A549 (cell line): ENCODE measurements around the gene NPBWR2. TPM values are rescaled to one million over a fixed set of nuclear protein-coding genes. Genes with fewer than 3 reads are reported as not detected.

Experiments
- ATAC-seq, 2 experiments: fragments of 200-7000 bp in 1 of 2; fragments of >200 bp in 1 of 2; cut with Nextera tagmentation in 1 of 2; cut with Tn5 transposase in 1 of 2; 3 replicates each; pipeline versions ENCODE4 v1.8.0 to v1.9.1; 2018 to 2020; ENCODE audit warnings: mild to moderate bottlenecking in 1 of 2, moderate library complexity in 1 of 2
- CTCF ChIA-PET: fragments of 300-600 bp; sonication (Branson Sonifier 250); formaldehyde crosslinking; extraction: SDS; loops from one replicate; lab custom pipeline; 2021; ENCODE audit warnings: antibody characterized with exemption, inconsistent platforms; lab: Yijun Ruan, JAX
- POLR2A ChIA-PET: fragments of 350-600 bp; formaldehyde crosslinking; extraction: SDS; loops from one replicate; lab custom pipeline; 2021; ENCODE audit warnings: antibody characterized with exemption, inconsistent platforms; lab: Yijun Ruan, JAX
- DNase-seq, 2 experiments: peaks; one replicate each; pipeline versions ENCODE4 v3.0.0 to v3.0.0-alpha.2; 2011 to 2016; ENCODE audit warnings: low read depth in 1 of 2, low spot score in 1 of 2
- FAIRE-seq: peaks from 2 replicates; lab custom pipeline; 2011; peaks lifted over from hg19 to GRCh38; lab: Jason Lieb, UNC
- H3K27ac ChIP-seq, 2 experiments: fragments of >200 bp; sonication (Bioruptor Twin); formaldehyde crosslinking; 3 replicates each; pipeline ENCODE4 v1.5.1; 2016 to 2017
- H3K4me1 ChIP-seq: fragments of >200 bp; sonication (Bioruptor Twin); formaldehyde crosslinking; 3 replicates; pipeline ENCODE4 v1.6.1; 2016
- H3K4me2 ChIP-seq: fragments of >200 bp; sonication (Bioruptor Twin); formaldehyde crosslinking; 3 replicates; pipeline ENCODE4 v1.6.1; 2016
- H3K4me3 ChIP-seq: fragments of >200 bp; sonication (Bioruptor Twin); formaldehyde crosslinking; 3 replicates; pipeline ENCODE4 v1.5.1; 2016
- H3K9me3 ChIP-seq: fragments of >200 bp; sonication (Bioruptor Twin); formaldehyde crosslinking; 3 replicates; pipeline ENCODE4 v1.6.1; 2016
- FOSB ChIP-seq: fragments of 250-450 bp; sonication (Bioruptor Pico); IDR thresholded peaks from 2 replicates; pipeline ENCODE4 v1.5.0; 2020; ENCODE audit warnings: mild to moderate bottlenecking, moderate library complexity
- FOSL2 ChIP-seq, 2 experiments: fragments of 450-650 bp in 1 of 2; fragments of >200 bp in 1 of 2; sonication (Bioruptor Twin) in 1 of 2; formaldehyde crosslinking; IDR thresholded peaks; 2 replicates each; pipeline versions ENCODE4 v1.5.0 to v1.6.1; 2016 to 2020; ENCODE audit warnings: mild to moderate bottlenecking in 1 of 2, moderate library complexity in 1 of 2
- HDAC2 ChIP-seq: fragments of 200-600 bp; sonication (generic); IDR thresholded peaks from 2 replicates; pipeline ENCODE4 v1.6.1; 2016
- HEYL ChIP-seq: fragments of 250-450 bp; sonication (Bioruptor Pico); IDR thresholded peaks from 2 replicates; pipeline ENCODE4 v1.8.0; 2021; ENCODE audit warnings: mild to moderate bottlenecking, moderate library complexity
- HOXB5 ChIP-seq: fragments of 250-450 bp; sonication (Bioruptor Pico); IDR thresholded peaks from 2 replicates; pipeline ENCODE4 v1.5.0; 2020; ENCODE audit warnings: mild to moderate bottlenecking, moderate library complexity
- KDM1A ChIP-seq: fragments of 200-600 bp; sonication (generic); IDR thresholded peaks from 2 replicates; pipeline ENCODE4 v1.6.1; 2016; ENCODE audit warnings: low read depth, mild to moderate bottlenecking
- MAZ ChIP-seq: fragments of 150-350 bp; IDR thresholded peaks from 2 replicates; pipeline ENCODE4 v1.6.1; 2014; ENCODE audit warnings: antibody characterized with exemption, low read depth, low read length, borderline replicate concordance
- MYC ChIP-seq: IDR thresholded peaks from 2 replicates; pipeline ENCODE4 v1.6.1; 2012; ENCODE audit warnings: mild to moderate bottlenecking, inconsistent platforms, low read length, improper control_type of control experiment, borderline replicate concordance
- POLR2A ChIP-seq: IDR thresholded peaks from 2 replicates; pipeline ENCODE4 v1.6.1; 2012; ENCODE audit warnings: mild to moderate bottlenecking, low read length
- POLR2AphosphoS2 ChIP-seq: conservative IDR thresholded peaks from 2 replicates; pipeline ENCODE4 v1.6.1; 2012; ENCODE audit warnings: low read length, improper control_type of control experiment, inconsistent platforms
- RARB ChIP-seq: fragments of 250-450 bp; sonication (Bioruptor Pico); IDR thresholded peaks from 2 replicates; pipeline ENCODE4 v1.8.0; 2021; ENCODE audit warnings: mild to moderate bottlenecking, moderate library complexity
- RNF2 ChIP-seq: fragments of 200-600 bp; sonication (generic); IDR thresholded peaks from 2 replicates; pipeline ENCODE4 v1.6.1; 2016; ENCODE audit warnings: low read depth, mild to moderate bottlenecking, antibody characterized with exemption, moderate library complexity, borderline replicate concordance
- ZNF302 ChIP-seq: fragments of 250-450 bp; sonication (Bioruptor Pico); IDR thresholded peaks from 2 replicates; pipeline ENCODE4 v1.9.0; 2021; ENCODE audit warnings: inconsistent platforms, mild to moderate bottlenecking, moderate library complexity
- WGBS: methylation state at CpG from one replicate; pipeline ENCODE4 v1.1.6; 2017; ENCODE audit errors: missing lambda C conversion rate; 5-methylcytosine and 5-hydroxymethylcytosine counted together
- polyA plus RNA-seq, 4 experiments: library from polyadenylated mRNA; depleted of rRNA in 3 of 4; stranded (reverse); fragments of >200 nt; fragmentation: RNase III in 1 of 4; extraction: RNeasy Plus Mini Kit Qiagen cat#74134 plus additional on column Dnase treatment in 1 of 4; gene quantifications; 2 replicates in 3 of 4; 3 replicates in 1 of 4; pipeline ENCODE4 v1.2.3, GENCODE V29; 2011 to 2017
- TF ChIP-seq, protein P1 (sequence below): fragments of 200-600 bp; sonication (generic); IDR thresholded peaks from 2 replicates; pipeline ENCODE4 v1.6.1; 2016; ENCODE audit warnings: antibody characterized with exemption, mild to moderate bottlenecking, moderate library complexity
- TF ChIP-seq, protein P2 (sequence below): IDR thresholded peaks from 2 replicates; pipeline ENCODE4 v1.6.1; 2012; ENCODE audit warnings: low read depth, borderline replicate concordance

NPBWR2 gene
- polyA plus RNA-seq, 2 of the 4 experiments (the other 2 are of a cell fraction) = not detected

DNA sequence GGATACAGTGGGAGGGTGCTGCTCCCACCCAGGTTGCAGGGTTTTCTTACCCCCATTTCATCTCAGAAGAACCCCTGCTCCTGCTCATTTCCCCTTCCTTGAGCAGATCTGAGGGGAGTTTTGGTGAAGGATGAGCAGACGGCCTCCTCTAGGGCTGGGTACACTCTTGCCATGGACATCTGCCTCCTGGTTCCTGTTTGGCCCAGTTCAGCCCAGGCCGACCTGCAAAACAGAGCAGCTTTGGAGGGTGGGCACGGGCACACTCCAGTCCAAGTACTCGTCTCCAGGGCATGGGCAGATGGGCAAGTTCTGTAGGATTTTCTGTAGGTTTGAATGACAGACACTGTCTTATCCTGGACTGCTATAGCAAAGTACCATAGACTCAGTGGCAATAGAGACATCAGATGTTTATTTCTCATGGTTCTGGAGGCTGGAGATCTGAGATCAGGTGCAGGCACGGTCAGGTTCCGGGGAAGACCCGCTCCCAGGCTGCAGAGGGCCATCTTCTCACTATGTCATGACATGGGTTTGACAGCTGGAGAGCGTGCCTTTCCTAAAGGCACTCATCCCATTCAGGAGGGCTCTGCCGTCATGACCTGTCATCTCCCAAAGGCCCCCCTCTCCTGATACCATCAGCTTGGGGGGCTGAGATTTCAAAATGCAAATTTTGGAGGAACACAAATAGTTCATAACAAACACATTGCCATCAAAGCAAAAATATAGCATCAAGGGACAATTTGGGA lies 6.2 kb downstream of the NPBWR2 start:
- FAIRE-seq = no peak
- whole genome bisulfite sequencing = 58% methylated on average over 7 of the region's 9 CpGs
- POLR2A ChIA-PET = no interaction called here

DNA sequence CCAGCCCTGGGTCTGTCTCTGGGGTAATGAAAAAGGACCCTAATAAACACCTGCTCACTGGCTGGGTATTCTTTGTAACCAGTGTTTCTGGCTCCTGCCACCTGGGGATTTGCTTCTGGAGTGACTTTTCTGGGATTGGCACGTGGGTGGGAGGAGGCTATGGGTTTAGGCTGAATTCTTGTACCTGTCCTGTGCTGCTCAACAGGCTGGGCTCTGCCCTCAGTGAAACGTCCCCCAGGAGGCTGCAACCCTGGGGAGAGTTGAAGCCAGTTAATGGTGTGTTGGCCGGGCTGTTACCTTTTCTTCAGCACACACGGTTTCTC lies 6.8 kb downstream of the NPBWR2 start:
- Histone ChIP-seq H3K4me3 (no peak overlapping the region), H3K4me2 (no peak overlapping the region), H3K27ac (no peak overlapping the region), H3K4me1 (0 out of 3 replicates have a peak, but pooled peaks cover 6% of the 10 kb centered on the region), H3K9me3 (no peaks in the 10 kb centered on the region)
- TF ChIP-seq POLR2AphosphoS2 = no peak
- TF ChIP-seq, protein P1, sequence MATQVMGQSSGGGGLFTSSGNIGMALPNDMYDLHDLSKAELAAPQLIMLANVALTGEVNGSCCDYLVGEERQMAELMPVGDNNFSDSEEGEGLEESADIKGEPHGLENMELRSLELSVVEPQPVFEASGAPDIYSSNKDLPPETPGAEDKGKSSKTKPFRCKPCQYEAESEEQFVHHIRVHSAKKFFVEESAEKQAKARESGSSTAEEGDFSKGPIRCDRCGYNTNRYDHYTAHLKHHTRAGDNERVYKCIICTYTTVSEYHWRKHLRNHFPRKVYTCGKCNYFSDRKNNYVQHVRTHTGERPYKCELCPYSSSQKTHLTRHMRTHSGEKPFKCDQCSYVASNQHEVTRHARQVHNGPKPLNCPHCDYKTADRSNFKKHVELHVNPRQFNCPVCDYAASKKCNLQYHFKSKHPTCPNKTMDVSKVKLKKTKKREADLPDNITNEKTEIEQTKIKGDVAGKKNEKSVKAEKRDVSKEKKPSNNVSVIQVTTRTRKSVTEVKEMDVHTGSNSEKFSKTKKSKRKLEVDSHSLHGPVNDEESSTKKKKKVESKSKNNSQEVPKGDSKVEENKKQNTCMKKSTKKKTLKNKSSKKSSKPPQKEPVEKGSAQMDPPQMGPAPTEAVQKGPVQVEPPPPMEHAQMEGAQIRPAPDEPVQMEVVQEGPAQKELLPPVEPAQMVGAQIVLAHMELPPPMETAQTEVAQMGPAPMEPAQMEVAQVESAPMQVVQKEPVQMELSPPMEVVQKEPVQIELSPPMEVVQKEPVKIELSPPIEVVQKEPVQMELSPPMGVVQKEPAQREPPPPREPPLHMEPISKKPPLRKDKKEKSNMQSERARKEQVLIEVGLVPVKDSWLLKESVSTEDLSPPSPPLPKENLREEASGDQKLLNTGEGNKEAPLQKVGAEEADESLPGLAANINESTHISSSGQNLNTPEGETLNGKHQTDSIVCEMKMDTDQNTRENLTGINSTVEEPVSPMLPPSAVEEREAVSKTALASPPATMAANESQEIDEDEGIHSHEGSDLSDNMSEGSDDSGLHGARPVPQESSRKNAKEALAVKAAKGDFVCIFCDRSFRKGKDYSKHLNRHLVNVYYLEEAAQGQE = no peak
- no peak for TF ChIP-seq MAZ
- no peak for TF ChIP-seq HEYL
- WGBS = 46% methylated on average over 4 of the region's 4 CpGs
- no peak for ATAC-seq
- POLR2A ChIA-PET = no interaction called here
- no peak for DNase-seq
- CTCF ChIA-PET = interaction anchor here (0.7 to 6.1 kb wide), 5 partner anchors 10 to 21 kb away, joined by 4 to 58 read pairs (median 20); partner anchors contain the start of genes LKAAEAR1 and OPRL1
- no peak for FAIRE-seq

More for the DNA sequence above, 6.2 kb downstream of the NPBWR2 start:
- H3K4me3 ChIP-seq = no peak overlapping the region; the same call in 2 of the 3 replicates
- 0 out of 3 replicates have a peak, but pooled peaks cover 6% of the 10 kb centered on the region for H3K4me1 ChIP-seq
- DNase-seq (no peak), ATAC-seq (no peak)
- H3K9me3 ChIP-seq = no peaks in the 10 kb centered on the region
- peak overlapping the region; percentile 100 for H3K4me2 ChIP-seq
- TF ChIP-seq HEYL (no peak), RNF2 (no peak), FOSB (CRISPR knock-in tag) (no peak), RARB (CRISPR knock-in tag) (no peak), FOSL2 (IDR thresholded peaks at IDR 0.05) (no peak), FOSL2 (CRISPR knock-in tag; IDR thresholded peaks at IDR 0.05) (no peak), MAZ (no peak), MYC (no peak), ZNF302 (CRISPR knock-in tag) (no peak)
- CTCF ChIA-PET = interaction anchor here (0.7 to 6.1 kb wide), 16 partner anchors 11 to 579 kb away, joined by 3 to 58 read pairs (median 4); partner anchors contain the start of gene LKAAEAR1
- no peak overlapping the region for H3K27ac ChIP-seq

DNA sequence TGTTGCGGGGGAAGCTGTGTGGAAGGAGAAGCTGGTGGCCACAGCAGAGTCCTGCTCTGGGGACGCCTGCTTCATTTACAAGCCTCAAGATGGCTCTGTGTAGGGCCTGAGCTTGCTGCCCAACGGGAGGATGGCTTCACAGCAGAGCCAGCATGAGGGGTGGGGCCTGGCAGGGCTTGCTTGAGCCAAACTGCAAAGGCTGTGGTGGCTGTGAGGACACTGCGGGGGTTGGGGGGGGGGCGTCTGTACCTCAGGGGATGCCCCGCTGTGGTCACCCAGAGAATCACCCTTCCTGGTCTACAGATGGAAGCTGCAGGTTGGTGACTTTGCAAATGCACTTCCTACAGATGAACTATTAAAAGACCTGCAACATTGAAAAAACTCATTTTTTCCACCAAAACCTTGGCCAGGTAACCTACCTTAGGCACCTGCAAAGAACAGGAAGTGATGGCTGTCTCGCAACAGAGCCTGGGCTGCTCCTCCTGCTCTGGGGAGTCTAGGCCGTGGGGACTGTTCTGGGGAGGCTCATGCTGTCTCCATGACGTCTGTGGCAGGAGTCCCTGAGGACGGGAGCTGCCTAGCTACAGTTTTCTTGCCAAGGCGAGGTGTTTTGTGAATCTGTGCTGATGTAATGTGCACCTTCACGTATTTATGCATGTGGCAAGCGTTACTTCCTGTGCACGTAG lies 7.3 kb downstream of the NPBWR2 start:
- WGBS = 64% methylated on average over 11 of the region's 14 CpGs
- Histone ChIP-seq H3K4me2 (no peak overlapping the region), H3K27ac (no peak overlapping the region), H3K4me1 (0 out of 3 replicates have a peak, but pooled peaks cover 6% of the 10 kb centered on the region), H3K4me3 (no peak overlapping the region), H3K9me3 (no peaks in the 10 kb centered on the region)
- POLR2A ChIA-PET = no interaction called here
- CTCF ChIA-PET = interaction anchor here (0.7 to 6.1 kb wide), 7 partner anchors 10 to 120 kb away, joined by 3 to 58 read pairs (median 10); partner anchors contain the start of genes LKAAEAR1 and OPRL1
- ATAC-seq = no peak
- DNase-seq = no peak
- TF ChIP-seq HDAC2 = no peak
- no peak for TF ChIP-seq POLR2A
- TF ChIP-seq, protein P2, sequence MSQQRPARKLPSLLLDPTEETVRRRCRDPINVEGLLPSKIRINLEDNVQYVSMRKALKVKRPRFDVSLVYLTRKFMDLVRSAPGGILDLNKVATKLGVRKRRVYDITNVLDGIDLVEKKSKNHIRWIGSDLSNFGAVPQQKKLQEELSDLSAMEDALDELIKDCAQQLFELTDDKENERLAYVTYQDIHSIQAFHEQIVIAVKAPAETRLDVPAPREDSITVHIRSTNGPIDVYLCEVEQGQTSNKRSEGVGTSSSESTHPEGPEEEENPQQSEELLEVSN = no peak
- no peak for TF ChIP-seq HOXB5 (CRISPR knock-in tag)
- TF ChIP-seq KDM1A = no peak
- no peak for FAIRE-seq
